ENCODE data around the gene RHEBL1. TPM values are rescaled to one million over a fixed set of nuclear protein-coding genes. Genes with fewer than 3 reads are reported as not detected.

RHEBL1 gene
- total and polyA plus RNA-seq, 3 experiments from 2014 or later: 8.0 to 10.2 (median 10.1) TPM

Other genes with a start within 250 kb of the RHEBL1 start
- 100 to 1,000 TPM; 147 to 148 TPM for gene DDX23, start 217.8 kb downstream of the RHEBL1 start, total RNA-seq
- gene DDX23, start 217.8 kb downstream of the RHEBL1 start, polyA plus RNA-seq: 51.0 TPM
- 1 to 10 TPM; 2.0 to 2.6 TPM for gene RND1, start 204.1 kb downstream of the RHEBL1 start, total RNA-seq
- 0.90 TPM for gene RND1, start 204.1 kb downstream of the RHEBL1 start, polyA plus RNA-seq
- 100 to 1,000 TPM in 1 of 2 experiments, 10 to 100 TPM in 1; 98.3 to 103 TPM for gene FKBP11, start 144.5 kb downstream of the RHEBL1 start, total RNA-seq
- gene FKBP11, start 144.5 kb downstream of the RHEBL1 start, polyA plus RNA-seq: 238 TPM
- 10 to 100 TPM; 91.5 to 91.8 TPM for gene ARF3, start 112.5 kb downstream of the RHEBL1 start, total RNA-seq
- 24.5 TPM for gene ARF3, start 112.5 kb downstream of the RHEBL1 start, polyA plus RNA-seq
- gene WNT10B, start 98.2 kb downstream of the RHEBL1 start, total RNA-seq: 1 to 10 TPM; 1.4 TPM
- gene WNT10B, start 98.2 kb downstream of the RHEBL1 start, polyA plus RNA-seq: 0.21 TPM
- gene WNT1, start 91.7 kb downstream of the RHEBL1 start, total RNA-seq: not detected
- gene WNT1, start 91.7 kb downstream of the RHEBL1 start, polyA plus RNA-seq: 2.3 TPM
- under 1 TPM; 0.33 to 0.39 TPM for gene DDN, start 70.6 kb downstream of the RHEBL1 start, total RNA-seq
- not detected for gene DDN, start 70.6 kb downstream of the RHEBL1 start, polyA plus RNA-seq
- 10 to 100 TPM; 73.3 to 78.3 TPM for gene PRKAG1, start 51.2 kb downstream of the RHEBL1 start, total RNA-seq
- gene PRKAG1, start 51.2 kb downstream of the RHEBL1 start, polyA plus RNA-seq: 45.9 TPM
- 10 to 100 TPM; 79.4 to 79.7 TPM for gene KMT2D, start 9.2 kb downstream of the RHEBL1 start, total RNA-seq
- 22.8 TPM for gene KMT2D, start 9.2 kb downstream of the RHEBL1 start, polyA plus RNA-seq
- gene DHH, start 24.8 kb upstream of the RHEBL1 start, total RNA-seq: under 1 TPM in 1 of 2 experiments, not detected in 1; 0.04 TPM
- not detected for gene DHH, start 24.8 kb upstream of the RHEBL1 start, polyA plus RNA-seq
- 10 to 100 TPM; 47.2 to 48.7 TPM for gene LMBR1L, start 40.9 kb upstream of the RHEBL1 start, total RNA-seq
- 37.6 TPM for gene LMBR1L, start 40.9 kb upstream of the RHEBL1 start, polyA plus RNA-seq
- 1,000 to 10,000 TPM; 2,435 to 2,464 TPM for gene TUBA1B, start 61.4 kb upstream of the RHEBL1 start, total RNA-seq
- 378 TPM for gene TUBA1B, start 61.4 kb upstream of the RHEBL1 start, polyA plus RNA-seq
- gene TUBA1A, start 119.1 kb upstream of the RHEBL1 start, total RNA-seq: 10 to 100 TPM; 67.8 to 70.4 TPM
- 167 TPM for gene TUBA1A, start 119.1 kb upstream of the RHEBL1 start, polyA plus RNA-seq
- 100 to 1,000 TPM; 351 to 356 TPM for gene TUBA1C, start 195.1 kb upstream of the RHEBL1 start, total RNA-seq
- gene TUBA1C, start 195.1 kb upstream of the RHEBL1 start, polyA plus RNA-seq: 49.5 TPM
- gene PRPH, start 225.2 kb upstream of the RHEBL1 start, total RNA-seq: not detected
- gene PRPH, start 225.2 kb upstream of the RHEBL1 start, polyA plus RNA-seq: not detected